HG02678 (cell line): ENCODE results near the gene USP36.

ENCODE experiments used
- ATAC-seq: cut with Tn5 transposase; IDR thresholded peaks from one replicate; pipeline ENCODE4 v1.9.1; 2021; ENCODE audit warnings: mild to moderate bottlenecking, moderate library complexity; ENCODE audit not compliant: unreplicated experiment

The USP36 gene

DNA sequence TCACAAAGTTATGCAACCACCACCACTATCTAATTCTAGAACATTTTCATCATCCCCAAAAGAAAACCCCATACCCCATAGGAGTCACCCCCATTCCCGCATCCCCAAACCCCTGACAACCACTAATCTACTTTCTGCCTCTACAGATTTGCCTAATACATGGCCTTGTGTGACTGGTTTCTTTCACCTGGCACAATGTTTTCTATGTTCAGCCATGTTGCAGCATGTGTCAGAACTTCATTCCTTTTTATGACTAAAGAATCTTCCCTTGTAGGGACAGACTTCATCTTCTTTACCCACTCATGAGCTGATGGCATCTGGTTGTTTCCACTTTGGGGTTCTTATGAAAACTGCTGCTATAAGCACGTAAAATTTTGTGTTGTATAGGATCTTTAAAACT, 93.1 kb downstream of the USP36 start:
- ATAC-seq, result no peak

DNA sequence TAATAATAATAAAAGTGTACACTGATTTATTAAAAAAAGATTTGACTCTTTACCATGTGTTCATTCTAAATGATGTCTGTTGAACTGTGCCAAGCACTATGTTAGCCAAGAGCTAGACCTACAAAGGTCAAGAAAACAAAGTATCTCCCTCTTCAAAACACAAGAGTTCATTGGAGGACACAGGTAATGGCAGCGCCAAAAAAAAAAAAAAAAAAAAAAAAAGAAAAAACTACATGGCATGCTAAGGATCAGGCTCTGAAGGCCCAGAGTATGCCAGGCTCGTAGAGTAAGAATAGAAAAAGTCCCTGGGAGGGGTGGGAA, 93.7 kb downstream of the USP36 start:
- no peak for ATAC-seq

DNA sequence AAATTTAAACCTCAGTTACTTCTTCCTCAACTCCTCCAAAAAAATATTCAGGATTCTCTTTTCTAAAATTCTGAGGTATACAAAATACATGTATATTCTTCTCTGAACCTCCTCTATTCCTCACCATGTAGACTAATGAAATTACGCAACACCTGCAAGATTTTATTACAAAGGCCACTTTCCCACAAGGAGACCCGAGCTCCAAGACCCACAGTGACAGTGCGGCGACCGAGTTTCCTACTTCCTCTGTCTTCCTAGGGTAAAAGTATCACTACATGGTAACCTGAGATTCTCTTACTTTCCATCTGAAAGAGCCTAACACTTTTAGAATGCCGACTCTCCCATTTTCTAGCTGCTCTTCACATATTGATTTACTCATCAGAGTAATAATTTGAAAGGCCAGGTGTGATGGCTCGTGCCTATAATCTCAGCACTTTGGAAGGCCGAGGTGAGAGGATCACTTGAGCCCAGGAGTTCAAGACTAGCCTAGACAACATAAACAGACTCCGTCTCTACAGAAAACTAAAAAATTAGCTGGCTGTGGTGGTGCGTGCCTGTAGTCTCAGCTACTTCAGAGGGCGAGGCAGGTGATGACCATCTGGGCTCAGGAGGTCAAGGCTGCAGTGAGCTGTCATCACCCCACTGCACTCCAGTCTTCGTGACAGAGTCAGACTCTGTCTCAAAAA, 94.2 kb downstream of the USP36 start:
- ATAC-seq, result no peak
